PC-3 (cell line): ENCODE data around the gene BRD4. TPM values are rescaled to one million over a fixed set of nuclear protein-coding genes. Genes with fewer than 3 reads are reported as not detected.

Experiments
- ATAC-seq: fragments of 200-7000 bp; cut with Tn5 transposase; 2 replicates; pipeline ENCODE4 v1.9.1; 2020; ENCODE audit warnings: mild to moderate bottlenecking, moderate library complexity
- BruUV-seq: library from RNA; stranded (reverse); fragments of 400-500 nt; replicated peaks from 2 replicates; lab custom pipeline; 2021; lab: Mats Ljungman, UMichigan
- CTCF ChIA-PET: fragments of 300-600 bp; sonication (Branson Sonifier 250); formaldehyde crosslinking; loops from one replicate; lab custom pipeline; 2022; ENCODE audit warnings: antibody characterized with exemption; lab: Charles Lee
- POLR2A ChIA-PET: fragments of 300-600 bp; sonication (Branson Sonifier 250); formaldehyde crosslinking; loops from one replicate; lab custom pipeline; 2022; ENCODE audit warnings: antibody characterized with exemption; ENCODE audit not compliant: unreplicated experiment; lab: Charles Lee
- DNase-seq: peaks from one replicate; pipeline ENCODE4 v3.0.0-alpha.2; 2015
- H2AFZ ChIP-seq: fragments of 300-600 bp; sonication (generic); 2 replicates; pipeline ENCODE4 v1.6.0; 2016; ENCODE audit warnings: antibody characterized with exemption, low read length
- H3F3A ChIP-seq: fragments of 300-600 bp; sonication (generic); one replicate; pipeline ENCODE4 v1.6.0; 2017; ENCODE audit warnings: antibody characterized with exemption, low read length, control low read depth, mild to moderate bottlenecking; ENCODE audit not compliant: unreplicated experiment
- H3K27ac ChIP-seq: fragments of 300-600 bp; sonication (generic); 2 replicates; pipeline ENCODE4 v1.5.1; 2016; ENCODE audit warnings: mild to moderate bottlenecking, low read length
- H3K27me3 ChIP-seq: fragments of 300-600 bp; sonication (generic); 2 replicates; pipeline ENCODE4 v1.6.1; 2016; ENCODE audit warnings: low read length, mixed read lengths
- H3K36me3 ChIP-seq: fragments of 300-600 bp; sonication (generic); 2 replicates; pipeline ENCODE4 v1.6.1; 2016; ENCODE audit warnings: low read depth, mixed run types, low read length, mixed read lengths
- H3K4me1 ChIP-seq: fragments of 300-600 bp; sonication (generic); 2 replicates; pipeline ENCODE4 v1.5.1; 2016; ENCODE audit warnings: low read length; ENCODE audit not compliant: insufficient read depth
- H3K4me2 ChIP-seq: fragments of 300-600 bp; sonication (generic); 2 replicates; pipeline ENCODE4 v1.6.0; 2016; ENCODE audit warnings: low read length
- H3K4me3 ChIP-seq: fragments of 300-600 bp; sonication (generic); 2 replicates; pipeline ENCODE4 v1.5.1; 2016; ENCODE audit warnings: mild to moderate bottlenecking, low read length, mixed read lengths
- H3K79me2 ChIP-seq: fragments of 300-600 bp; sonication (generic); 2 replicates; pipeline ENCODE4 v1.6.1; 2017; ENCODE audit warnings: low read length, mixed read lengths
- H3K9ac ChIP-seq: fragments of 300-600 bp; sonication (generic); 2 replicates; pipeline ENCODE4 v1.6.0; 2016; ENCODE audit warnings: mild to moderate bottlenecking, low read length
- H3K9me2 ChIP-seq: fragments of 300-600 bp; sonication (generic); replicated peaks from 2 replicates; pipeline ENCODE4 v1.6.1; 2016; ENCODE audit warnings: mixed run types, low read length, mixed read lengths
- H3K9me3 ChIP-seq: fragments of 300-600 bp; sonication (generic); 2 replicates; pipeline ENCODE4 v1.6.1; 2016; ENCODE audit warnings: low read length, mixed read lengths
- H4K20me1 ChIP-seq: fragments of 300-600 bp; sonication (generic); 2 replicates; pipeline ENCODE4 v1.6.1; 2016; ENCODE audit warnings: low read length, mixed read lengths
- CTCF ChIP-seq: fragments of 300-600 bp; sonication (generic); conservative IDR thresholded peaks from 2 replicates; pipeline ENCODE4 v1.5.1; 2017; ENCODE audit warnings: antibody characterized with exemption, low read depth, mild to moderate bottlenecking, low read length
- EZH2 ChIP-seq: fragments of 300-600 bp; sonication (generic); IDR thresholded peaks from one replicate; pipeline ENCODE4 v1.6.1; 2017; ENCODE audit warnings: antibody characterized with exemption, mild to moderate bottlenecking, low read length; ENCODE audit not compliant: unreplicated experiment
- EZH2phosphoT487 ChIP-seq: fragments of 300-600 bp; sonication (generic); IDR thresholded peaks from 2 replicates; pipeline ENCODE4 v1.6.1; 2018; ENCODE audit warnings: mild to moderate bottlenecking, antibody characterized with exemption, low read length, borderline replicate concordance
- intact Hi-C: fragments of 100-400 bp; cut with micrococcal nuclease; formaldehyde crosslinking; loops from 2 replicates; pipeline ENCODE4 v1.9.0; 2023
- total RNA-seq: library from RNA; depleted of rRNA; stranded (reverse); fragments of >200 nt; gene quantifications from 2 replicates; pipeline ENCODE4 v1.2.3, GENCODE V29; 2014

The BRD4 gene
- total RNA-seq, 1 experiment from 2014 or later, result 20.9 TPM

GRCh38 chr19:15244106-15244803, 88.1 kb downstream of the BRD4 start:
- Histone ChIP-seq H3K9me2 (no peaks in the 10 kb centered on the region), H3K79me2 (peaks cover 20% of the 10 kb centered on the region), H3K27ac (no peak overlapping the region), H3K4me1 (peaks cover 8% of the 10 kb centered on the region), H3K4me2 (no peak overlapping the region), H3K36me3 (peaks cover 34% of the 10 kb centered on the region), H3K27me3 (no peaks in the 10 kb centered on the region), H3K9me3 (no peaks in the 10 kb centered on the region), H3F3A (no peaks in the 10 kb centered on the region), H3K4me3 (no peak overlapping the region), H4K20me1 (peaks cover 11% of the 10 kb centered on the region), H3K9ac (no peak overlapping the region), H2AFZ (no peak overlapping the region)
- BruUV-seq, result no TSS peak
- TF ChIP-seq CTCF, result no peak
- no peak for TF ChIP-seq EZH2
- no peak for TF ChIP-seq EZH2phosphoT487
- intact Hi-C loops, result no loop called here
- POLR2A ChIA-PET, result no interaction called here
- no peak for DNase-seq
- no peak for ATAC-seq
- CTCF ChIA-PET, result no interaction called here

GRCh38 chr19:15243236-15243957, 88.9 kb downstream of the BRD4 start:
- Histone ChIP-seq H3K36me3 (peaks cover 36% of the 10 kb centered on the region), H3F3A (no peaks in the 10 kb centered on the region), H2AFZ (no peak overlapping the region), H3K4me1 (no peaks in the 10 kb centered on the region), H3K9me3 (no peaks in the 10 kb centered on the region), H4K20me1 (peaks cover 7% of the 10 kb centered on the region), H3K4me2 (no peak overlapping the region), H3K9me2 (no peaks in the 10 kb centered on the region), H3K27ac (no peak overlapping the region), H3K4me3 (no peak overlapping the region), H3K27me3 (no peaks in the 10 kb centered on the region), H3K79me2 (peaks cover 16% of the 10 kb centered on the region), H3K9ac (no peak overlapping the region)
- TF ChIP-seq EZH2, result no peak
- no peak for TF ChIP-seq EZH2phosphoT487
- no peak for TF ChIP-seq CTCF
- intact Hi-C loops, result no loop called here
- ATAC-seq, result no peak
- no TSS peak for BruUV-seq
- CTCF ChIA-PET, result no interaction called here
- POLR2A ChIA-PET, result no interaction called here
- no peak for DNase-seq
